ENCODE data around the gene MAB21L4. TPM values are rescaled to one million over a fixed set of nuclear protein-coding genes. Genes with fewer than 3 reads are reported as not detected.
A peak's percentile ranks its signal among the peaks of the same experiment; 100 is the strongest.

The MAB21L4 gene
- total RNA-seq, 1 experiment from 2014 or later = not detected

DNA sequence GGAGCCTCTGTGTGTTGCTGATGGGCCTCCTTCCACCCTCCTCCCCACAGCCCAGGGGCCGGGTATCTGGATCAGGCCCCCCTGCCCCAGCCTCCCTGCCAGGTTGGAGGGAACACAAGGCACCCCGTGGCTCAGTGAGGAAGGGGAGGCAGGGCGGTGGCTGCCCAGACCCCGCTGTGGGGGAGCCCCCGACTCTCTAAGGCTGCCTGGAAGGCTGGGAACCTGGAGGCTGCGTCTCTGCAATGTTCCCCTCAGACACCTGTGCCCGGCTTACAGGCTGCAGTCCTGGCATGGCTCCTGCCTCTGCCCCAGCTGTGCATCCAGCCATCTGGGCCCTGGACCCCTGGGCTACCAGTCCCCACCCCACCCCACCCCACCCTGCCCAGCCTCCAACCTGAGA lies 438 bp upstream of the MAB21L4 start:
- no peak for DNase-seq (ENCODE audit: low spot score)

DNA sequence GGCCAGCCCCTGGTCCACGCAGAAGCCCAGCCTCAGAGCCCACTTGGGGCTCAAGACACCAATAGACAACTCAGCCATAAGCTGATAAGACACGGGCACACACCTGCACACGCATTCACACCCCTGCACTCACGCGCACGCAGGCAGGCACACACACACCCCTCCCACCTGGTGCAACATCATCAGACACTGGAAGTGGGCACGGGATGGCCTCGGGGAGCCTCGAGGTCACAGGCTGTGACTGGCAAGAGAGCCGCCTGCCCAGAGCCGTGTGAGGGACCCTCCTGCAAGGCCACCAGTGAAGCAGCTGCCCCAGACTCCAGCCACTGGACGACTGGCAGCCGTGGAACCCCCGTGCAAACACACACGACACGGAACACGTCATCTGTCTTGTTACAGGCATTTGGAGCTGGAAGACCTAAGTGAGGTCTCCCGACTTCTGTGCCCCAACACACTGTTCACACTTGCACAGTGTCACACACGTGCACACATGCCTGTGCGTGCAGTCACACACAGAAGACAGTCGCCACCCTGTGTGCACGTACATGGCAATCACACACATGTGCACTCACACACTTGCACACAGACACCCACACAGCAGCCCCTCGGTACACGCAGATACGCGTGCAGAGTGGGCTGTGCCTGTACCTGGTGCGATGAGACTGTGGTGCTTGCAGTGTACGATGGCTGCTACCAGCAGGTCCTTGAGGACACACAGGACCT lies 959 bp downstream of the MAB21L4 start:
- DNase-seq (ENCODE audit: low spot score) = no peak

DNA sequence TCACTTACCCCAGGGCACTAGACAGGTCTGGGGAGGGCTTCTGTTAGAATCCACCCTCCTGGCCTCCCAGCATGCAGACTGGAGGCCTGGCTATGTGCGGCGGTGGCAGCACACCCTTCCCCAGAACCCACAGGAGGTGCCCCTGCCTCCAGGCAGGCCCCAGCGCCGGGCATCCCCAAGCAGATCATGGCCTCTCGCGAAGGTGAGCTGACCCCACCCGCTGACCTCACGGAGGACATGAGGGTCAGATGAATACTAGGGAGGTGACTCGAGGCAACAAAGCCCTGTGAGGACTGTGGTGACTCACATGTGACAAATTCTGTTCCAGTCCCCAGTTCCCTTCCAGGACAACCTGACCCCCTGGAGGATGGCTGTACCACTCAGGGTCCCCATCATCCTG lies 1.9 kb downstream of the MAB21L4 start:
- DNase-seq (ENCODE audit: low spot score) = no peak

DNA sequence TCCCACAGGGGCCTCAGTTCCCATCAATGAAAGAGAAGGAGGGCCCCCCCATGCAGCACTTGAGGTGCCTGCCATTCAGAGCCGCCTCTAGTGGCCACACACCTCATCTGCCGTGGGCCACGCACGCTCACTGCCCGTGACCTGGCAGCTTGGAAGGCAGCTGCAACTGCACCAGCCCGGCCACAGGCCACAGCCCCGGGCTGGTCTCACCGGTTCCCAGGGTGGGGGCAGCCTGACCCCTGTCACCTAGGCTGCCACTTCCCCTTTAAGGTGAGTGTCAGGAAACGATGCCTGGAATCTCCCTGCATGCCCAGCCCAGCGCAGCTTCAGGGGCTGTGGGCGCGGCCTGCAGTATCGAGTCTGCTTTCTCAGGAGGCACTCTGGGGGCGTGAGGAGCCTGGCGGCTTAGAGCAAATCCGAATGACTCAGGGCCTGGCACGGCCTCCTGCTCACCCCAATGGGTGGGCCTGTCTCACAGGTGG lies 2.6 kb downstream of the MAB21L4 start:
- DNase-seq (ENCODE audit: low spot score) = peak; percentile 75

GRCh38 chr2:240892925-240893324 lies 3.0 kb downstream of the MAB21L4 start:
- DNase-seq (ENCODE audit: low spot score) = no peak

GRCh38 chr2:240892356-240892755 lies 3.6 kb downstream of the MAB21L4 start:
- no peak for DNase-seq (ENCODE audit: low spot score)

GRCh38 chr2:240891492-240892340 lies 4.2 kb downstream of the MAB21L4 start:
- no peak for DNase-seq (ENCODE audit: low spot score)

DNA sequence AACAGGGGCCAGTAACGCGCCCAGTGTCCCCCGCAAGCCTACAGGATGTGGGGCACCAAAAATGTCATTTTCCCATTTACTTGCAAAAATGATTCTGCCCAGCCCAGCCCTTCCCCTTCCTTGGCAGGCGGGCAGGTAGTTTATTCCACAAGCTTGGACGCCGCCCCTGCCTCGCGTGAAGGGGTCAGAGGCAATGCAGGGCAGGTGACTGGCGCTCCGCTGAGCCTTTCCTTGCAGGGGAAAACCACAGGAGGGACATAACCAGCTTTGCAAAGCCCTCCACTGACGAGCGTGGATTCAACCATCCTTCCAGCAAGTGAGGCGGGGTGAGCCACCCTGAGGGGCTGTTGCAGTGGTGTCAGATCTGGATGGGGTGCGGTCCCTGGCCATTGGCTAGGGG lies 5.3 kb downstream of the MAB21L4 start:
- DNase-seq (ENCODE audit: low spot score) = no peak

DNA sequence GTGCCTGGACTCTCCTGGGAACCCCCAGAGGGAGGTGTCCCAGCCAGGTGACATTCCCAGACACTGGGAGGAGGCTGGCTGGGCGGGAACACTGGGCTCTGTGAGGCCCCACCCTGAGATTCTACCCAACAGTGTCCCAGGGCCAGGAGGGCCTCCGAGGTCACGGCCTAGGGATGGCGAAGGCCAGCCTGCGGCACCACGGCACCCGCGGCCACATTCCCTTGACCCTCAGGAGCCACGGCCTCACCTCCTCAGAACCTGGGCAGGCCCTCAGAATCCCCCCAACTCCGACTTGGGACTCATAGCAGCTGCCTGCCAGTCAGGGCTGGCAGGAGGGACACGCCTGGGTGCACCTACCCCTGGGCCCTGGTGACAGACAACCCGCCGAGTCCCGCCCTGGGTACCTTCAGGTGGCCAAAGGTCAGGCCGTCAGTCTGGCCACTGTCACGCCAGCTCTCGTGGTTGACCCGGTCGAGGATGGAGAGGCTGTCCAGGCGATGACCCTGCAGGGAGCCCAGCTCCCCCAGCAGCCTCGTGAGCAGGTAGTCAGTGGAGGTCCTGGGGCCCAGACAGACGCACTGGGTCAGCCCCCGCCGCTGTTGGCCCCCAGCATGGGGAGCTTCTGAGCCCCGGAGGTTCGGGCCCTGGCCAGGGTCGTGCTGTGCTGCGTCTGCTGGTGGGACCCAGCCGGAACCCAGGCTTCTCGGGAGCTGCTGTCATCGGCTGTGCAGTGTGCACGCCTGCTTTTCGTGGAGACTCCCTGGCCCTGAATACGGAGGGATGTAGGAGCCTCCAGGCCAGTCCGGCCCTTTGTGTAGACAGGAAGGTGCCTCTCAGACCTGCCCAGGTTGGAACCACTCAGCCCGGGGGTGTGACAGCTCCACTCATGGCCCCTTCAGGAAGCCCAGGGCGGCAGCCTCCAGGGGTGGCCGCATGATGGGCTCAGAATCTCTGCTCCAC lies 6.1 kb downstream of the MAB21L4 start:
- DNase-seq (ENCODE audit: low spot score) = no peak

- no peak for DNase-seq (ENCODE audit: low spot score)
Measured at GRCh38 chr2:240888890-240889573, 6.9 kb downstream of the MAB21L4 start.

- no peak for DNase-seq (ENCODE audit: low spot score)
Measured at GRCh38 chr2:240888130-240888889, 7.6 kb downstream of the MAB21L4 start.

DNA sequence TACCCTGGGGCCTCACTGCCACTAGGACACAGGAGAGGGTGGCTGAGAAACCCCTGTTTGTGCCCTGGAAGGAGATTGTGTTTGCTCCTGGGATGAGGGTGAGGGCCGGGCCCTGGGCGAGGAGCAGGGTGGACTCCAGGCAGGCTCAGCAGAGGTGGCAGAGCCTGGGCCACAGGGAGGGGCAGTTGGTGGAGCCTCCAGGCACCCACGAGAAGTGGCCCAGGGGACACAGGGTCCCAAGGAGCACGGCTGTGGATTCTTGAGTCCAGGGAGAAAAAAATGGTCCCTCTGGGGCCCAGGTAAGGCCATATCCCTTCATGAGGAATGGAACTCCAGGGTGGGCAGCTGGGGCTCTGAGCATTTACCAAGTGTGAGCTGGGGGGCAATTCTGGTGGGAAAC lies 8.3 kb downstream of the MAB21L4 start:
- DNase-seq (ENCODE audit: low spot score) = no peak

- no peak for DNase-seq (ENCODE audit: low spot score)
Measured at GRCh38 chr2:240886678-240887609, 9.0 kb downstream of the MAB21L4 start.

- no peak for DNase-seq (ENCODE audit: low spot score)
Measured at GRCh38 chr2:240886023-240886565, 9.9 kb downstream of the MAB21L4 start.

DNA sequence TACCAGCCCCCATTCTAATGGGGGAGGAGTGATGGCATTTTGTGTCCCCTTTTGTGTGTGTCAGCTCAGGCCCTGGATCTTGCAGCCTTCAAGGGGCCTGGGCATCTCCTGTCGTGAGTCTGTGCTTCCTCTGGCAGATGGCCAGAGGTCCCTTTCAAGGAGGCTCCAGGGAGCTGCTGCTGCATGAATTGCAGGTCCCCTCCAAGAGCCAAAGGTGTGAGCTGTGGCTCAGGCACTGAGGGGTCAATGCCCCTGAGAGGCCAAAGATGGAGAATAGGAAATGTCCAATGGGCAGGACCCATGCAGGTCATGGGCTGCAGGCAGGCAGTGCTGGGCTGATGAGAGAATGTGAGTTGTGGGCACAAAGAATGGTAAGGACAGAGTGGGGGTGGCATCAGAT lies 10.4 kb downstream of the MAB21L4 start:
- DNase-seq (ENCODE audit: low spot score) = no peak

GRCh38 chr2:240884745-240885144 lies 11.2 kb downstream of the MAB21L4 start:
- DNase-seq (ENCODE audit: low spot score) = no peak

- DNase-seq (ENCODE audit: low spot score) = no peak
Measured at GRCh38 chr2:240884221-240884620, 11.7 kb downstream of the MAB21L4 start.

DNA sequence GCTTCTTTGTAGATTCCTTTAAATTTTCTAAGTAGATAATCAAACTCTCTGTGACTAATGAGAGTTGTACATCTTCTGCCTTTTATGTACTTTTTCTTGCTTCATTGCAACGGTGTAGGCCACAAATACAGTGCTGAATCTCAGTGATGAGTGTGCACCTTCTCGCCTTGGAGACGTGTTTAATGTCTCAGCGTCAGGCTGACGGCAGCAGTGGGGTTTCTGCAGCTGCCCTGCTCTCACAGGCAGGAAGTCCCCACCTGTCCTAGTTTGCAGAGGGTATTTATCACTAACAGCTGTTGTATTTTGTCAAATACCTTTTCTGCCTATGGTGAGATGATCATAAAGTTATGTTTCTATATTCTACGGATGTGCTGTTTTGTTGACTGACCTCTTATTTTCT lies 14.0 kb downstream of the MAB21L4 start:
- DNase-seq (ENCODE audit: low spot score) = no peak

GRCh38 chr2:240879105-240879504 lies 16.9 kb downstream of the MAB21L4 start:
- DNase-seq (ENCODE audit: low spot score) = no peak
